Lower lobe of right lung (tissue), 2 donors: ENCODE measurements around the gene ZDHHC24. TPM values are rescaled to one million over a fixed set of nuclear protein-coding genes. Genes with fewer than 3 reads are reported as not detected.

Experiments used
- ATAC-seq, 2 donors: fragments of 200-7000 bp; cut with Tn5 transposase; one replicate each; pipeline ENCODE4 v1.9.1; 2020 to 2022; ENCODE audit warnings: mild to moderate bottlenecking in 2 of 2, moderate library complexity in 2 of 2
- DNase-seq: peaks from one replicate; pipeline ENCODE4 v3.0.0-alpha.2; 2020
- H3K27ac ChIP-seq: fragments of 200-600 bp; one replicate; pipeline ENCODE4 v1.8.0; 2022
- H3K27me3 ChIP-seq: fragments of 200-600 bp; one replicate; pipeline ENCODE4 v1.8.0; 2022; ENCODE audit warnings: low read depth
- H3K36me3 ChIP-seq: fragments of 200-600 bp; one replicate; pipeline ENCODE4 v1.8.0; 2022; ENCODE audit warnings: mild to moderate bottlenecking
- H3K4me1 ChIP-seq: fragments of 200-600 bp; one replicate; pipeline ENCODE4 v1.8.0; 2022
- H3K4me3 ChIP-seq: fragments of 200-600 bp; one replicate; pipeline ENCODE4 v1.8.0; 2022; ENCODE audit warnings: mild to moderate bottlenecking
- H3K9me3 ChIP-seq: fragments of 200-600 bp; one replicate; pipeline ENCODE4 v1.8.0; 2022
- CTCF ChIP-seq: fragments of 200-600 bp; IDR thresholded peaks from one replicate; pipeline ENCODE4 v1.8.0; 2022; ENCODE audit warnings: antibody characterized with exemption, mild to moderate bottlenecking
- intact Hi-C: fragments of 100-400 bp; cut with DNase I; formaldehyde crosslinking; loops from one replicate; pipeline ENCODE4 v1.11.0; 2022
- total RNA-seq: library from RNA; stranded (reverse); fragmentation: NEBNext Ultra II Directional; extraction: Animal tissue kit (Norgen Biotek cat#: 25700); gene quantifications from one replicate; pipeline ENCODE4 v1.2.1, GENCODE V29; 2021
- donor health status: DM: no; HTN: yes; CAD: no; lungs with severe emphysema.

Gene ZDHHC24
- total RNA-seq, 1 donor from 2014 or later: 14.9 TPM

GRCh38 chr11:66473608-66474515, 72.0 kb downstream of the ZDHHC24 start:
- H3K27ac ChIP-seq: no peak overlapping the region
- H3K4me1 ChIP-seq: peaks cover 2% of the 10 kb centered on the region
- TF ChIP-seq CTCF: no peak
- no peaks in the 10 kb centered on the region for H3K9me3 ChIP-seq
- intact Hi-C loops: no loop called here
- no peak for DNase-seq
- H3K27me3 ChIP-seq: no peaks in the 10 kb centered on the region
- H3K4me3 ChIP-seq: no peak overlapping the region
- H3K36me3 ChIP-seq: peaks cover 53% of the 10 kb centered on the region
- no peak for ATAC-seq

- intact Hi-C loops: no loop called here
- DNase-seq (no peak), ATAC-seq (no peak)
- Histone ChIP-seq H3K4me1 (peaks cover 8% of the 10 kb centered on the region), H3K27me3 (no peaks in the 10 kb centered on the region), H3K4me3 (no peak overlapping the region), H3K9me3 (no peaks in the 10 kb centered on the region), H3K27ac (no peak overlapping the region), H3K36me3 (peaks cover 53% of the 10 kb centered on the region)
- no peak for TF ChIP-seq CTCF
These were observed 72.7 kb downstream of the ZDHHC24 start for GRCh38 chr11:66473167-66473566.

GRCh38 chr11:66472054-66472453, 73.8 kb downstream of the ZDHHC24 start:
- H3K27me3 ChIP-seq: no peaks in the 10 kb centered on the region
- ATAC-seq: no peak
- DNase-seq: no peak
- TF ChIP-seq CTCF: no peak
- H3K4me3 ChIP-seq: no peak overlapping the region
- H3K27ac ChIP-seq: no peak overlapping the region
- H3K9me3 ChIP-seq: no peaks in the 10 kb centered on the region
- peaks cover 53% of the 10 kb centered on the region for H3K36me3 ChIP-seq
- peaks cover 18% of the 10 kb centered on the region for H3K4me1 ChIP-seq
- intact Hi-C loops: no loop called here

- DNase-seq: no peak
- intact Hi-C loops: no loop called here
- Histone ChIP-seq H3K27me3 (no peaks in the 10 kb centered on the region), H3K36me3 (peaks cover 53% of the 10 kb centered on the region), H3K9me3 (no peaks in the 10 kb centered on the region), H3K27ac (no peak overlapping the region), H3K4me1 (peaks cover 19% of the 10 kb centered on the region), H3K4me3 (no peak overlapping the region)
- TF ChIP-seq CTCF: no peak
- no peak for ATAC-seq
These were observed 74.7 kb downstream of the ZDHHC24 start for GRCh38 chr11:66471142-66471541.

Other genes starting within 250 kb of the ZDHHC24 start
- 28.7 TPM for gene CD248, start 229.0 kb downstream of the ZDHHC24 start, total RNA-seq
- 8.2 TPM for gene RIN1, start 209.6 kb downstream of the ZDHHC24 start, total RNA-seq
- 37.8 TPM for gene BRMS1, start 200.9 kb downstream of the ZDHHC24 start, total RNA-seq
- gene B4GAT1, start 198.4 kb downstream of the ZDHHC24 start, total RNA-seq: 22.6 TPM
- 10.6 TPM for gene SLC29A2, start 174.3 kb downstream of the ZDHHC24 start, total RNA-seq
- not detected for gene NPAS4, start 125.0 kb downstream of the ZDHHC24 start, total RNA-seq
- gene MRPL11, start 107.2 kb downstream of the ZDHHC24 start, total RNA-seq: 32.7 TPM
- gene PELI3, start 79.1 kb downstream of the ZDHHC24 start, total RNA-seq: 21.4 TPM
- 32.7 TPM for gene DPP3, start 65.6 kb downstream of the ZDHHC24 start, total RNA-seq
- 41.4 TPM for gene BBS1, start 35.4 kb downstream of the ZDHHC24 start, total RNA-seq
- 0.24 TPM for gene ACTN3, start 855 bp upstream of the ZDHHC24 start, total RNA-seq
- gene CTSF, start 22.6 kb upstream of the ZDHHC24 start, total RNA-seq: 31.2 TPM
- gene CCDC87, start 47.0 kb upstream of the ZDHHC24 start, total RNA-seq: 0.50 TPM
- 40.5 TPM for gene CCS, start 47.1 kb upstream of the ZDHHC24 start, total RNA-seq
- gene RBM14, start 70.6 kb upstream of the ZDHHC24 start, total RNA-seq: 93.4 TPM
- gene RBM4, start 92.7 kb upstream of the ZDHHC24 start, total RNA-seq: 107 TPM
- 17.6 TPM for gene RBM4B, start 131.8 kb upstream of the ZDHHC24 start, total RNA-seq
- gene SPTBN2, start 183.2 kb upstream of the ZDHHC24 start, total RNA-seq: 6.4 TPM